Activated naive CD8-positive, alpha-beta T cell treated with anti-CD3 and anti-CD28 coated beads, Interleukin-2, amount 50 U/mL, for 16 hours (primary cell): Measurements from ENCODE around the gene ACAT2.
"Not testable (repeated sequence)": the region's sequence is repeated elsewhere in the genome, so short reads cannot be mapped to it uniquely, and the experiment has no call there.

Experiments
- DNase-seq: peaks from one replicate; pipeline ENCODE4 v3.0.0-alpha.2; 2020; ENCODE audit warnings: low read depth, low spot score

The ACAT2 gene

DNA sequence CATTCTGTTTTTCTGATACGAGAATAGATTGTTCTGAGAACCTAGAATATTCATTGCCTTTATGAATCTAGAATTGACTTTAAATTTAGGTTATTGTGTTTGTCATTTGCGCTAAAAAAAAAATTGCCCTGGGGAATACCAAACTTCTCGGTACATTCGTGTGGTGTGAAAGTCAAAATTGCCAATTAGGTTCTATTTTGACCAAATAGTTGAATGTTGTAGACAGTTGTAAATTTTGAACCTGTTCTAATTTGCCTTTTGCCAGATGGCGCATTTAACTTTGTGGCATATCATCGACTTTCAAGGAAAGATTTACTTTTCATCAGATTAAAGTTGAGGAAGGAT lies 31.5 kb upstream of the ACAT2 start:
- DNase-seq: no peak

DNA sequence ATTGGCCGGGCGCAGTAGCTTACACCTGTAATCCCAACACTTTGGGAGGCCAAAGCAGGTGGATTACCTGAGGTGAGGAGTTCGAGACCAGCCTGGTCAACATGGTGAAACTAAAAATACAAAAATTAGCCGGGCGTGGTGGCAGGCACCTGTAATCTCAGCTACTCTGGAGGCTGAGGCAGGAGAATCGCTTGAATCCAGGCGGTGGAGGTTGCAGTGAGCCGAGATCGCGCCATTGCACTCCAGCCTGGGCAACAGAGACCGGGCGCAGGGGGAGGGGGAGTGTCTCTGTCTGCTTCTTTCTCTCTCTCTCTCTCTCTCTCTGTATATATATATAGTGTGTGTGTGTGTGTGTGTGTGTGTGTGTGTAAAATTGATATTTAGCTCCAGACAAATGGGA lies 29.3 kb upstream of the ACAT2 start:
- DNase-seq: not testable (repeated sequence)

DNA sequence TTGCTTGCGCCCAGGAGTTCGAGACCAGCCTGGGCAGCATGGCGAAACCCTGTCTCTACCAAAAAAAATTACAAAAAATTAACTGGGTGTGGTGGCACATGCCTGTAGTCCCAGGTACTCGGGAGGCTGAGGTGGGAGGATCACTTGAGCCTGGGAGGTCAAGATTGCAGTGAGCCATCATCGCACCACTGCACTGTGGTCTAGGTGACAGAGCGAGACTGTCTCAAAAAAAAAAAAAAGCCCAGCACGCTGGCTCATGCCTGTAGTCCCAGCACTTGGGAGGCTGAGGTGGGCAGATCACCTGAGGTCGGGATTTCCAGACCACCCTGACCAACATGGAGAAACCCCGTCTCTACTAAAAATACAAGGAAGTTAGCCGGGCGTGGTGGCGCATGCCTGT lies 28.4 kb upstream of the ACAT2 start:
- DNase-seq: not testable (repeated sequence)

DNA sequence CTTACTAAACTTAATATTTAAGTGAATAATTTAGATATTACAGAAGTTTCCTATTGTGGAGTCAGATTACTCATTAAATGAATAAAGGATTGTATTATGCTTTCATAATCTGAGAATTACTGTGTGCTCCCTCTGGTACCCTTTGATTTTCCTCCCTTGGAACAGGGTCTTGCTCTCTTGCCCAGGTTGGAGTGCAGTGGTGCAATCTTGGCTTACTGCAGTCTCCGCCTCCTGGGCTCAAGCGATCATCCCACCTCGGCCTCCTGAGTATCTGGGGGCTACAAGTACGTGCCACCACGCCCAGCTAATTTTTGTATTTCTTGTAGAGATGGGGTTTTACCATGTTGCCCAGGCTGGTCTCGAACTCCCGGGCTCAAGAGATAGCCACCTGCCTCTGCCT lies 24.9 kb upstream of the ACAT2 start:
- no peak for DNase-seq

DNA sequence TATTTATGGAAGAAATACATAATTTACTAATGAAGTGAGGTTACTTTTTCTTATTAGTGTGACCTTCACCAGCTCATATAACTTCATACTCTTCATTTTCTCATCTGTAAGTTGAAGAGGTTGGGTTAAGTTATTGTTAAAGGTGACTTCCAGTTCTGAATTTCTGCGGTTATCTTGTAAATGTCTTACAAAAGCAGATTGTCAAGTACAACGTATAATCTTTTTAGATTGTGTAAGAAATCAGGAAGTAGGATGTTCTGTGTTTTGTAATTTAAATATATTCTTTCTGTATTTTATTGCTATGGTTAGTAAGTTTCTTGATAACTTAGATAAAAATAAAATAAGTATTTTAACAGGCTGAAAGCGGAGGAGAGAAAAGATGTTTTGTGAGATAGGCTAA lies 22.5 kb upstream of the ACAT2 start:
- DNase-seq: no peak

DNA sequence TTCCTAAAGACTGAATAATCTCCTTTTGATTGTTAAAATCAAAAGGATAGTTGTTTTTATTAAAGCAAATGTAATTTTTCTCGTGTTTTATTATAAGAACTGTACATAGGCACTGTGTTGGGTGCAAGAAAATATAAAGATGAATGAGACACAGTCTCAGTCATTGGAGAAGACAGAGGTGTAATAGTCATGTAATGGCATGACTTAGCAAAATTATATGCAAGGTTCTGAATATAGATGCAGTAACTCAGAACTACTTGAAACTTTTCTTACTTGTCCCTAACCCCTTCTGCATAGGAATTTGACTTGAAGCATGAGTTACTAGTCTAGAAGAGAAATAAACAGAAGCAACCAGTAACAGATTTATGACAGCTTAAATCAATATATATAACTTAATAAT lies 19.7 kb upstream of the ACAT2 start:
- DNase-seq: no peak

DNA sequence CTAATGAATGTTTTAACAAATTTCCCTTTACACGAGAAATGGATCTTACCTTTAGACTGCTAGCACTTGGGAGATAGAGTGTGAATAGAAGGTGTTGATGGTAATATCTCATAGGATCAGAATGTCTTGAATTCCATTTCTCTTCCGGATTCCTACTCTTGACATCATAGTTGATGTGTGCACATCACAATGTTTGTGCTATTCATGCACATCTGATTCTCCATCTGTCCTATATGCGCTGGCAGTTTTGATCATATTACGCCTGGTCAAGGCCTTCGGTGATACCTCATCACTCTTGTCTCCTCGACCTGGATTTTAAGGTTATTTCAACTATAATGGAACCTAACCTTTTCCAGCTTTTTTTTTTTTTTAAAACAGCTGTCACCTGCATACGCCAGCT lies 16.8 kb upstream of the ACAT2 start:
- DNase-seq: no peak

DNA sequence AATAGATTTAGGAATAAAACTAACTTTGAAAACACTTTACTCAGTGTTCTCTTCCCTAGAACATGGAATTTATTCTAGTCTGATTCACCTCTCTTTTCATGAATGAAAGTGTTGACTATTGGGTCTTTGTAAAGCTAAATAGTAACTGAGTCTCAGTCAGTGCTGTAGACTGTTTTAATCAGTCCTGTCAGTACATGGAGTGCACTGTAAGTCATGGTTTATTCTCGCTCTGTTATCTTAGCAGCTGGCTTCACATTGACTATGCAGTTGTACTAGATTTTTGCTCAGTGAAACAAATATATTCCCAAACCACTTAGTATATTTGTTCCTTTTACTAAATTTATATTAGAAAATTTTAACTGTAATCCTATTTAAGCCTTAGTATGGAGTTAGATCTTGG lies 15.1 kb upstream of the ACAT2 start:
- DNase-seq: no peak

DNA sequence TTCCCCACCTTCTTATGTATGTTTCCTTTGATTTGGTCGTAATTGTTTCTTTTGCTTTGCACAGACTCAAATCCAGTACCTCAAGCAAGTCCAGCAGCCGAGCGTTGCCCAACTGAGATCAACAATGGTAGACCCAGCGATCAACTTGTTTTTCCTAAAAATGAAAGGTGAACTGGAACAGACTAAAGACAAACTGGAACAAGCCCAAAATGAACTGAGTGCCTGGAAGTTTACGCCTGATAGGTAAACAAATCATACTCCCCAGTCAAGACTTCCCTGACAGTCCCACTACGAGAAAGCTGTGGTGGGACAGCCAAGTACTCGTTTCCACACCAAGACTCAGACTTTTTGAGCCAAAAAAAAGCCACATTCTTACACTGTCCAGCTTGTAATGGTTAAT lies 13.7 kb upstream of the ACAT2 start:
- not testable (repeated sequence) for DNase-seq

DNA sequence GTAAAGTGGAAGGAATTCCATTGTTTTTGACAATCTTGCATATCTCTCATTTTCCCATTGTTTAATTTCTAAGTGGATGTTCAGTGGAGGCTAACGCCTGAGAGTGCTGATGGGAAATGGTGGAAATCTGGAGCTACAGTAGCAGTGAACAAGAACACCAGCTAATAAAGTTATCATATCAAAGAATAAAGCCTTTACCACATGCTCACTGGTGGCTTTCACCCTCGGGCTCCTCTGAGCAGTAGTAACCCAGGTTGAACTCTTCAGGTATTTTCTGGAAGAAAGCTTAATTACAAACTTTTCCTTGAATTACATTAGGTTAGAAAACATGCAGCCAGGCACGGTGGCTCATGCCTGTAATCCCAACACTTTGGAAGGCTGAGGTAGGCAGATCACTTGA lies 10.4 kb upstream of the ACAT2 start:
- no peak for DNase-seq

DNA sequence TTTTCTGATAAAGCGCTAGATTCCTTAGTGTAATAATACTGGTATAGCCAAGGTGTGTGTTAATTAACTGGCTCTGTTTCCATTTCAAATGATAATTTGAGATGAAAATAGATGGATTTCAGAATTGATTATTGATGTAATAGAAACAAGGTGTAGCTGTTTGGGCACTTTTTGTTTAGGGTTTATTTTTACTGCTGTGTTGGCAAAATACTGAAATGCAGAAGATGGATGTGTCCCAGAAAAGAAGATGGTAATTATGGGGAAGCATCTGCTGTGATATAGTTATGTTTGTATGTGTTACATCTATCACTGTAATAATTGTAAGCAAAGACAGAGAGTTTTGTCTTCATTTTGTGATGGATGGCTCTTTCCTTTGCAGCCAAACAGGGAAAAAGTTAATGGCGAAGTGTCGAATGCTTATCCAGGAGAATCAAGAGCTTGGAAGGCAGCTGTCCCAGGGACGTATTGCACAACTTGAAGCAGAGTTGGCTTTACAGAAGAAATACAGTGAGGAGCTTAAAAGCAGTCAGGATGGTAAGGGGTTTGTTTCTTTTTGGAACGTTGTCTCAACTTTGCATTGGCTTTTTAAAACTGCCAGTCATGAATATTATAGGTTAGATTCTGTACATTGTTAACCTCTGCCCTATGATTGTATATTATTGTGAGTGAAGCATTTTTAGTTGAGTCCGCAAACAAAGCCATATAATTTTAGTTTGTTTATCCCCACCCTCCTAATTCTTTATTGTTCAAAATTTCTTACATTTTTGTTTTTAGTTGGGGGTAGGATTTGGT lies 8.6 kb upstream of the ACAT2 start:
- DNase-seq: no peak

DNA sequence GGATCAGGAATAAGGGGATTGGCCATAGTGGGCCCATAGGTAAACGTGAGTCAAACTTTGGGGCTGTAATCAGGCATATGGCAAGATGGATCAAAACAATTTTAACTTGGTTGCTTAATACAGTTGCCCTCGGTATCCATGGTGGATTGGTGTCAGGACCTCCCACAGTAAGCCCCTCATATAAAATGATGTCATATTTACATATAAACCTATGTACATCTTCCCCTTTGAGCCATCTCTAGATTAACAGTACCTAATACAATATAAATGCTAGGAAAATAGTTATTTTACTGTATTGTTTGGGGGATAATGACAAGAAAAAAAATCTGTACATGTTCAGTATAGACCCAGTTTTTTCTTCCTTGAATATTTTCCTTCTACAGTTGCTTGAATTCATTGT lies 7.4 kb upstream of the ACAT2 start:
- no peak for DNase-seq

DNA sequence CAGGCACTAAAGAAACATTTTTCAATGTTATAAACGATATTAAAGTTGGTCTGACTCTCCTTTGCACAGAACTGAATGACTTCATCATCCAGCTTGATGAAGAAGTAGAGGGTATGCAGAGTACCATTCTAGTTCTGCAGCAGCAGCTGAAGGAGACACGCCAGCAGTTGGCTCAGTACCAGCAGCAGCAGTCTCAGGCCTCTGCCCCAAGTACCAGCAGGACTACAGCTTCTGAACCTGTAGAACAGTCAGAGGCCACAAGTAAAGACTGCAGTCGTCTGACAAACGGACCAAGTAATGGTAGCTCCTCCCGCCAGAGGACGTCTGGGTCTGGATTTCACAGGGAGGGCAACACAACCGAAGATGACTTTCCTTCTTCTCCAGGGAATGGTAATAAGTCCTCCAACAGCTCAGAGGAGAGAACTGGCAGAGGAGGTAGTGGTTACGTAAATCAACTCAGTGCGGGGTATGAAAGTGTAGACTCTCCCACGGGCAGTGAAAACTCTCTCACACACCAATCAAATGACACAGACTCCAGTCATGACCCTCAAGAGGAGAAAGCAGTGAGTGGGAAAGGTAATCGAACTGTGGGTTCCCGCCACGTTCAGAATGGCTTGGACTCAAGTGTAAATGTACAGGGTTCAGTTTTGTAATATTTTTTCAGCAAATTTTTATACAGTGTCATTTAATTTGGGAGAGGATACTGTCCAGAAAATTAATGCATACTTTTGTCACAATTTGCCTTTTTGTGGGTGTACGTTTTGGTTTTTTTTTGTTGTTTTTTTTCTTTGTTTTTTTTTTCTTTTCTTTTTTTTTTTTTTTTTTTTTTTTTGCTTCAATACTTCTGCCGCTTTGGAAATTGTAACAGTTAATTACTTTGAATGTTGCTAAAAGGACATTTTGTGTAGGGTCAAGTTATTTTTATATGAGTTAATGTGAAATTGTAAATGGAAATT lies 6.6 kb upstream of the ACAT2 start:
- no peak for DNase-seq

DNA sequence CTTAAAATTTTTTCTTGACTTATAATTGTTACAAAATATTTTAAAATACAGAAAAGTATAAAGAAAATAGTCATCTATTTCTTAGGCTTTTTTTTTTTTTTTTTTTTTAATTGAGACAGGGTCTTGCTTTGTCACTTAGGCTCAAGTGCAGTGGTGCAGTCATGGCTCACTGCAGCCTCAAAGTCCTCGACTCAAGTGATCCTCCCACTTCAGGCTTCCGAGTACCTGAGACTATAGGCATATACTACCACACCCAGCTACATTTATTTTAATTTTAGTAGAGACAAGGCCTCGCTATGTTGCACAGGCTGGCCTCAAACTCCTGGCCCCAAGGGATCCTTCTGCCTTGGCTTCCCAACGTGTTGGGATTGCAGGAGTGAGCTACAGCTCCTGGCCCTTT lies 5.3 kb upstream of the ACAT2 start:
- DNase-seq: no peak

DNA sequence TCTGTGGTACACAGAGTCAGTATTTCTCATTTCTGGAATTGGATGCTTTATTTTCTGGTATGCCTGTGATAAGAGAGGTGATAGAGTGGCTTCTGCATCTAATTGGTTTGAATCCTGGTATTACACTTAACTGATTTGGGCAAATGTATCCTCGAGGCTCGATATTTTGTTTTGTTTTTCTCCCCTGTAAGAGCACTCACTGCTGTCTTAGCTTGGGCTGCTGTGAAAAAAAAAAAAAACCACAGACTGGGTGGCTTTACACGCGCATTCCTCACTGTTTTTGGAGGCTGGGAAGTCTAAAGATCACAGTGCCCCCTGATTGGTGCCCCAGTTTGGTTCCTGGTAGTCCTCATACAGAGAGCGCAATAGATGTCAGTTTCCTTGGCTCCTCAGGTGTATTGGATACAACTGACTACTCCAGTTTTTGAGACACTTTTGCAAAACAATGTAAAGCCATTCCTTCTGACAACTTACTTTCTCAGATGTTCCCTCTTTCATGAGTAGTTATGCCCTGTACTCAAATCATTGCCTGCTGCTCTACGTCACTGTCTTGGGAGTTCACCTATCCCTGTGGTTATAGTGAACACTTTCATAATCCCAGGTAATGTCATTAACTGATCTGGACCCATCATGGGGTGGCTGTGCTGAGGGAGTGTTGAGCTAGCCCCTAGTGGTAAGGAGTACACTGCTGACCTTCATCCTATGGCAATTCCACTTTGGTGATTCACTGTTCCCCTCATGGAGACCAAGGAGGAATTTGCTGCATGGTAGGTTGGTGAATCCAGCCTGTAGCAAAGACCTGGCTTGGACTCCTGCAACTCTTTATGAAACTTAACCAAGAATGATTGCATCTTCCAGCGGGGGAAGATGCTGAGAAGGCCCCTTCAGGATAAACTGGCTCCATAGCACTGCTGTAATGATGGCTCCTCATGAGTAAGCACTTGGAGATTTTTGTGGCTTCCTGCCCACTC lies 3.5 kb upstream of the ACAT2 start:
- no peak for DNase-seq

DNA sequence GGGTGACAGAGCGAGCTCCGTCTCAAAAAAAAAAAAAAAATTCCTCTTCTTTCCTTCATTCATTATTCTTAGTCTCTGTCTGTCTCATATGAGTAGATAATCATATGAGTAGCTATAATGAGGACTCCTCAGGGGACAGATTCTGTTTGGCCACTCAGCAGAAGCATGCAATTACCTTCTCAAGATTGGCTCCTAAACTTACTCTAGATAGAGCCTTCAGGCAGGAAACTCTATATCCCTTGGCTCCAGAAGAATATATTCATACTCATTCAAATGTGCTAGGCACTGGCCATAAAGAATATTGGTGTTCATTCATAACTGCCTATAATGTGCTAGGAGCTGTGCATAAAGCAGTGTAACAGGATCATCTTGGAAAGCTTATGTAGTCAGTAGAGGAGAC lies 2.2 kb upstream of the ACAT2 start:
- no peak for DNase-seq

DNA sequence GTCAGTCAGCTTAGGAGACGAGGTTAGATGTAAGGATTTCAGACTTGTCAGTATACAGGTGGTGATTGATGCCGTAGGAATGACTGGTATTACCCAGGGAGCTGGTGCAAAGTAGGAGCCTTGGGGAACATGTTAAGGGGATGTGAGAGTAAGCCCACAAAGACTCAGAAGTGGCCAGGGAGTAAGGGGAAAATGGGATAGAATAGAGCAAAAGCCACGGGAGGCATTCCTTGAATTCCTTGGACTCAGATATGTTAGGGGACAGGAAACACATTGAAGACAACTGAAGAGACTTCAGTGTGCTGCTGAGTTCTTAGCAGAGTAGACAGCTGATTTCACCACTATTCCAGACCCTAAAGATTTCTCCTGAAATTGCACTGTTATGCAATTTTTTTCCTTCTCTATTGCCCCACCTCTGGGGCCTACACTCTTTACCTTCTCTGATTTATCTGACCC lies 1.2 kb upstream of the ACAT2 start:
- DNase-seq: no peak

DNA sequence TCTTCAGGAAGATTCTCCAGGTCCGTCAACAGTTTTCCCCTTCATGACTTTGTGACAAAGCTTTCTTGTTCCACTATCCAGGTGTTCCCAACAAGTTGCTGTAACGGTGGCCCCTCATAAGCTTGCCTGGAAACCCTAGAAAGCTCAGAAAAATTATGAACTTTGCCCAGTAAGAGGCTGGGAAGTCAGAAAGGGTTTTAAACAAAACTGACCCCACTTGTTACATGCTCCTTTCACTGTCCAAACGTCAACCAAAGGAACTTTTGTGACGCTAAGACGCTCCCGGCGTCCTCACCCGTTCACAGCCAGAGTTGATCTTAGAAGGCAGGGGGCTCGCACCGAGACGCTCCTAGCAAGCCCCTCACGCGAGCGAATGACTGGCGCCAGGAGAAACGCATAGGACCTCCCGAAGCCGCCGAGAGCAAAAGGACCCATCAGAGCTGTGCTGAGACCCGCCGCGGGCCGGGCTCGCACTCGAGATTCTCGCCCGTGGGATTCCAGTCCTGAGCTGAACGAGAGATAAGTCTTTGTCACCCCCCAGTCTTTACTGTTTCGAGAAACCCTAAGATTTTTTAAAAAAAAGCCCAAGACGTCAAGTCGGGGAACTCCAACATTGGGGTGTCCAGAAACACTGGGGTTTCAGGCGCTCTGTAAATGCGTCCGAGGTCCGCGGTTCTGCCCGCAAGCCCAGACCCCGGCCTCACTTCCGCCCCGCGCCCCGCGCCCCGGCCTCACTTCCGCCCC lies 544 bp upstream of the ACAT2 start:
- no peak for DNase-seq

DNA sequence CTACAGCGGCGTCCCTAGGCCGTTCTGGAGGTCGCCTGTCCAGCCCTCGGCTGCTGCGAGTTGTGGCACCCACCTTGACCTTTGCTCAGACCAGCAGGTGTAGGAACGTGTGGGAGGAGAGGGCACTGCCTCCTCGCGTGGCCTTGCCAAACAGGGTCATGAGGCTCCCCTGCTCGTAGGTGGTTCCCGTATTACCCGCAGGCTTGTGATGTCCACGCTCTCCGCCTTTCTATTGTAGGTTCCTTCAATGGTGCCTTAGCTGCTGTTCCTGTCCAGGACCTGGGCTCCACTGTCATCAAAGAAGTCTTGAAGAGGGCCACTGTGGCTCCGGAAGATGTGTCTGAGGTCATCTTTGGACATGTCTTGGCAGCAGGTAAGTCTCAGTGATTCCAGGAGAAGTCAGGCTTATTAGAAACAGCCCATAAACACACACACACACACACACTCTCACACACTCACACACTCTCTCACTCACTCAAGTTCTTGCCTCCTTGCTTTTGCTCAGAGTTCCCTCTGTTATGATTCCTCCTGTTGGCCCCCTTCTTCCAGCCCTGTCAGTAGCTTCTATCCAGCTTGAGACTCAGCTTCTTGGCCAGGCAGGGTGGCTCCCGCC lies 942 bp downstream of the ACAT2 start:
- no peak for DNase-seq

DNA sequence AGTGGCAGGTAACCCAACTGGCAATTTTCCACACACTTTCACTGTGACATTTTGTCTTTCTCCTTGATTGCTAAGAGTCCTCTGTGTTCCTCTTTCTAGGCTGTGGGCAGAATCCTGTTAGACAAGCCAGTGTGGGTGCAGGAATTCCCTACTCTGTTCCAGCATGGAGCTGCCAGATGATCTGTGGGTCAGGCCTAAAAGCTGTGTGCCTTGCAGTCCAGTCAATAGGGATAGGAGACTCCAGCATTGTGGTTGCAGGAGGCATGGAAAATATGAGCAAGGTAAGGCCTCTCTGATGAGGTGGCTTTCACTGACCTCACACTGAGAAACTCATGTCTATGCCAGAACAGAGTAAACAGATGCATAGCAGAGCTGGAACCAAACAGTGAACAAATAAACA lies 5.1 kb downstream of the ACAT2 start:
- DNase-seq: no peak

DNA sequence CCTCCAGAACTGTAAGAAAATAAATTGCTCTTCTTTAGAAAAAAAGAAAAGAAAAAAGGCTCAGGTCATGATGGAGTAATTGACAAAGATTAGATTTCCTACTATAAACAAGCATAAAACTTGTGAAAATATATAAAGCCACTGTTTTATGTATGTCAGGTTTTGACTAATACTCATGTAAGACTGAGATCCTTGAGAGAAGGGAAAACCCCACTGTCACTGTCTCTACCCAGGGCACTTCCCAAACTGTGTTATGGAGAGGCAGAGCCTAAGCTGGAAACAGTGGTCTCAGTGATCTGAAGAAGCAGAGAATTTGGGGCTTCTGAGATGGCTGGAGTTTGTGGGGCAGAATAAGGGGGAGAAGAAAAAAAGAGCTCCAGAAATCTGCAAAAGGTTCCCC lies 7.6 kb downstream of the ACAT2 start:
- DNase-seq: no peak
